K562 (cell line): Measurements from ENCODE around the gene KRTAP17-1.

ENCODE experiments used
- ARID3A ChIP-seq: IDR thresholded peaks from 2 replicates; pipeline ENCODE4 v1.6.1; 2012; ENCODE audit warnings: low read depth, low read length, improper control_type of control experiment, borderline replicate concordance
- CEBPB ChIP-seq: fragments of 450-650 bp; IDR thresholded peaks from 2 replicates; pipeline ENCODE4 v1.6.1; 2016; ENCODE audit warnings: missing genetic modification characterization, missing compliant biosample characterization
- ELF1 ChIP-seq: fragments of 200-800 bp; sonication (Bioruptor generic); IDR thresholded peaks from 2 replicates; pipeline ENCODE4 v1.6.1; 2016; ENCODE audit warnings: missing genetic modification characterization, missing compliant biosample characterization
- ELK1 ChIP-seq: sonication (generic); formaldehyde crosslinking; IDR thresholded peaks from 2 replicates; pipeline ENCODE4 v1.8.1; 2022; ENCODE audit warnings: missing genetic modification reagents
- MAZ ChIP-seq, 2 experiments: fragments of 450-650 bp in 1 of 2; sonication (generic) in 1 of 2; formaldehyde crosslinking; IDR thresholded peaks in 1 of 2; conservative IDR thresholded peaks in 1 of 2; 2 replicates each; pipeline versions ENCODE4 v1.4.0 to v1.5.0; 2020; ENCODE audit warnings: mild to moderate bottlenecking in 1 of 2, missing genetic modification reagents in 1 of 2
- NFIC ChIP-seq: fragments of 450-650 bp; IDR thresholded peaks from 2 replicates; pipeline ENCODE4 v1.6.1; 2017; ENCODE audit warnings: mild to moderate bottlenecking, inconsistent platforms
- PURB ChIP-seq: sonication (generic); formaldehyde crosslinking; IDR thresholded peaks from 2 replicates; pipeline ENCODE4 v1.9.0; 2021; ENCODE audit warnings: low read depth, mild to moderate bottlenecking, missing genetic modification reagents
- SOX6 ChIP-seq: fragments of 450-650 bp; IDR thresholded peaks from 2 replicates; pipeline ENCODE4 v1.6.1; 2014; ENCODE audit warnings: mild to moderate bottlenecking
- STAT5B ChIP-seq: fragments of 250-450 bp; sonication (Bioruptor Pico); IDR thresholded peaks from 2 replicates; pipeline ENCODE4 v1.8.0; 2021; ENCODE audit warnings: mild to moderate bottlenecking, inconsistent platforms
- ZFP36 ChIP-seq: fragments of 150-350 bp; IDR thresholded peaks from 2 replicates; pipeline ENCODE4 v1.6.1; 2018; ENCODE audit warnings: low read length, low read depth; ENCODE audit not compliant: partially characterized antibody
- ZNF146 ChIP-seq: IDR thresholded peaks from one replicate; pipeline ENCODE4 v1.6.1; 2018; ENCODE audit warnings: missing compliant biosample characterization; ENCODE audit not compliant: unreplicated experiment
- ZNF3 ChIP-seq: fragments of 250-450 bp; sonication (Bioruptor Pico); IDR thresholded peaks from 2 replicates; pipeline ENCODE4 v1.5.0; 2021; ENCODE audit warnings: mild to moderate bottlenecking, moderate library complexity

GRCh38 chr17:41345992-41346391 is 30.5 kb upstream of the KRTAP17-1 start:
- TF ChIP-seq STAT5B (CRISPR knock-in tag): no peak
- TF ChIP-seq ZNF146 (CRISPR knock-in tag): no peak
- TF ChIP-seq ELK1 (CRISPR knock-in tag): no peak
- no peak for TF ChIP-seq ELF1 (tag)
- TF ChIP-seq ZFP36: no peak
- TF ChIP-seq MAZ (CRISPR knock-in tag; conservative IDR thresholded peaks at IDR 0.05 in 1 of 2, IDR thresholded peaks at IDR 0.05 in 1 of 2): no peak
- no peak for TF ChIP-seq ZNF3
- TF ChIP-seq NFIC: no peak
- TF ChIP-seq PURB (CRISPR knock-in tag): no peak
- no peak for TF ChIP-seq SOX6
- no peak for TF ChIP-seq ARID3A
- no peak for TF ChIP-seq CEBPB
